ENCODE results near the gene EGFL7. TPM values are rescaled to one million over a fixed set of nuclear protein-coding genes. Genes with fewer than 3 reads are reported as not detected.

The EGFL7 gene
- total and polyA plus RNA-seq, 10 of the 15 experiments (the other 5 are each of a cell fraction or from before 2014, with no cell fraction given): 0.06 to 0.46 (median 0.19) TPM; not detected in 5

- H3K4me2 ChIP-seq (ENCODE audit: control insufficient read depth, insufficient read depth): no peak overlapping the region
- no peaks in the 10 kb centered on the region for H3K36me3 ChIP-seq (ENCODE audit: control insufficient read depth in 2 of 2, insufficient read depth in 2 of 2, low read length in 1 of 2)
- SMC1A ChIA-PET (ENCODE audit: uncharacterized antibody, unreplicated experiment): no interaction called here
- POLR2A ChIA-PET: no interaction called here
- H3K4me1 ChIP-seq (ENCODE audit: control insufficient read depth, insufficient read depth, low read length): no peaks in the 10 kb centered on the region
- WGBS (ENCODE audit: insufficient coverage, insufficient replicate concordance, low lambda C conversion rate, missing lambda C conversion rate): 4% methylated on average over 37 of the region's 37 CpGs
- H3K27ac ChIP-seq (ENCODE audit: control insufficient read depth, insufficient read depth): no peak overlapping the region
- H2AFZ ChIP-seq (ENCODE audit: control insufficient read depth, low read depth, low read length): no peak overlapping the region
- RAD21 ChIA-PET (ENCODE audit: unreplicated experiment): interaction anchor here (0.5 kb wide), 1 partner anchor 16 kb away, joined by 4 read pairs; no protein-coding TSS in a partner anchor
- no peaks in the 10 kb centered on the region for H4K20me1 ChIP-seq (ENCODE audit: control insufficient read depth, insufficient read depth)
- no peaks in the 10 kb centered on the region for H3K9me3 ChIP-seq (replicated peaks; ENCODE audit: control insufficient read depth, insufficient read depth, low read length)
- no peak overlapping the region for H3K9ac ChIP-seq (ENCODE audit: control insufficient read depth, insufficient read depth, low read length)
- H3K4me3 ChIP-seq: no peak overlapping the region
- no peak; the same call in 2 of the 3 replicates for ATAC-seq
- CTCF ChIA-PET: no interaction called here
- intact Hi-C loops (cut with micrococcal nuclease; ENCODE audit: unreplicated experiment): no loop called here
- DNase-seq (ENCODE audit: low read depth, low spot score): no peak
- FAIRE-seq: no peak
- H3K79me2 ChIP-seq (ENCODE audit: control insufficient read depth, insufficient read depth, low read length): no peaks in the 10 kb centered on the region
- in situ Hi-C loops (cut with MboI): no loop called here
- BruUV-seq (replicated peaks): no TSS peak
- TF ChIP-seq SUZ12 (IDR thresholded peaks at IDR 0.05; ENCODE audit: unreplicated experiment) (peak; percentile 79), HDAC6 (IDR thresholded peaks at IDR 0.05; ENCODE audit: unreplicated experiment) (no peak)
- peaks cover 22 to 27% of the 10 kb centered on the region in 2 experiments for H3K27me3 ChIP-seq (replicated peaks in 1 of 2; ENCODE audit: control insufficient read depth in 2 of 2, insufficient read depth in 2 of 2, low read length in 1 of 2)
Measured at GRCh38 chr9:136658849-136659535, 3.7 kb upstream of the EGFL7 start.

- H2AFZ ChIP-seq (ENCODE audit: control insufficient read depth, low read depth, low read length): no peak overlapping the region
- in situ Hi-C loops (cut with MboI) (no loop called here), intact Hi-C loops (cut with micrococcal nuclease; ENCODE audit: unreplicated experiment) (no loop called here)
- TF ChIP-seq PAX8 (IDR thresholded peaks at IDR 0.05): no peak
- TF ChIP-seq SP1 (IDR thresholded peaks at IDR 0.05; ENCODE audit: low read depth, low read length): no peak
- TF ChIP-seq SIN3A (IDR thresholded peaks at IDR 0.05; ENCODE audit: low read depth, low read length): no peak
- RAD21 ChIA-PET (ENCODE audit: unreplicated experiment): no interaction called here
- SMC1A ChIA-PET (ENCODE audit: uncharacterized antibody, unreplicated experiment): no interaction called here
- H3K79me2 ChIP-seq (ENCODE audit: control insufficient read depth, insufficient read depth, low read length): no peaks in the 10 kb centered on the region
- FAIRE-seq (no peak), DNase-seq (ENCODE audit: low read depth, low spot score) (no peak), ATAC-seq (no peak)
- H3K27ac ChIP-seq (ENCODE audit: control insufficient read depth, insufficient read depth): no peak overlapping the region
- H3K9me3 ChIP-seq (replicated peaks; ENCODE audit: control insufficient read depth, insufficient read depth, low read length): no peaks in the 10 kb centered on the region
- CTCF ChIA-PET: interaction anchor here (1.3 kb wide), 1 partner anchor 12 kb away, joined by 3 read pairs; no protein-coding TSS in a partner anchor
- 3% methylated on average over 21 of the region's 21 CpGs for WGBS (ENCODE audit: insufficient coverage, insufficient replicate concordance, low lambda C conversion rate, missing lambda C conversion rate)
- peaks cover 24 to 29% of the 10 kb centered on the region in 2 experiments for H3K27me3 ChIP-seq (replicated peaks in 1 of 2; ENCODE audit: control insufficient read depth in 2 of 2, insufficient read depth in 2 of 2, low read length in 1 of 2)
- no peaks in the 10 kb centered on the region for H4K20me1 ChIP-seq (ENCODE audit: control insufficient read depth, insufficient read depth)
- no peak overlapping the region for H3K4me2 ChIP-seq (ENCODE audit: control insufficient read depth, insufficient read depth)
- no peak overlapping the region for H3K9ac ChIP-seq (ENCODE audit: control insufficient read depth, insufficient read depth, low read length)
- POLR2A ChIA-PET: interaction anchor here (0.6 kb wide), 1 partner anchor 9 kb away, joined by 4 read pairs; no protein-coding TSS in a partner anchor
- no peak overlapping the region for H3K4me3 ChIP-seq
- H3K4me1 ChIP-seq (ENCODE audit: control insufficient read depth, insufficient read depth, low read length): no peaks in the 10 kb centered on the region
- no TSS peak for BruUV-seq (replicated peaks)
- H3K36me3 ChIP-seq (ENCODE audit: control insufficient read depth in 2 of 2, insufficient read depth in 2 of 2, low read length in 1 of 2): no peaks in the 10 kb centered on the region
Measured at GRCh38 chr9:136659861-136660784, 2.6 kb upstream of the EGFL7 start.

Measured in GM12878 (cell line).